GM19372 (cell line): Measurements from ENCODE around the gene DEFB114.

Source experiments
- ATAC-seq: cut with Tn5 transposase; IDR thresholded peaks from one replicate; pipeline ENCODE4 v1.9.1; 2021; ENCODE audit warnings: mild to moderate bottlenecking, low read depth, moderate library complexity; ENCODE audit not compliant: unreplicated experiment

The DEFB114 gene

GRCh38 chr6:49937811-49938210, 26.2 kb downstream of the DEFB114 start:
- ATAC-seq, result no peak

GRCh38 chr6:49937017-49937416, 26.9 kb downstream of the DEFB114 start:
- ATAC-seq, result no peak

GRCh38 chr6:49935387-49935786, 28.6 kb downstream of the DEFB114 start:
- no peak for ATAC-seq

GRCh38 chr6:49934770-49935169, 29.2 kb downstream of the DEFB114 start:
- no peak for ATAC-seq

- ATAC-seq, result no peak
Measured at GRCh38 chr6:49933526-49933925, 30.4 kb downstream of the DEFB114 start.

GRCh38 chr6:49929340-49929739, 34.6 kb downstream of the DEFB114 start:
- no peak for ATAC-seq

- no peak for ATAC-seq
Measured at GRCh38 chr6:49923826-49924225, 40.1 kb downstream of the DEFB114 start.

GRCh38 chr6:49919935-49920644, 43.9 kb downstream of the DEFB114 start:
- ATAC-seq, result no peak

GRCh38 chr6:49919261-49919660, 44.7 kb downstream of the DEFB114 start:
- ATAC-seq, result no peak

GRCh38 chr6:49918787-49919186, 45.2 kb downstream of the DEFB114 start:
- no peak for ATAC-seq

- ATAC-seq, result no peak
Measured at GRCh38 chr6:49915035-49915434, 48.9 kb downstream of the DEFB114 start.

GRCh38 chr6:49913636-49914375, 50.2 kb downstream of the DEFB114 start:
- ATAC-seq, result no peak

- no peak for ATAC-seq
Measured at GRCh38 chr6:49912196-49912595, 51.8 kb downstream of the DEFB114 start.

GRCh38 chr6:49911252-49911651, 52.7 kb downstream of the DEFB114 start:
- ATAC-seq, result no peak
